Panc1 (cell line): ENCODE data around the gene GRM1.
A peak's percentile ranks its signal among the peaks of the same experiment; 100 is the strongest.

ENCODE experiments used
- CTCF ChIP-seq: fragments of 450-650 bp; IDR thresholded peaks from 2 replicates; pipeline ENCODE4 v1.5.1; 2017; ENCODE audit warnings: mild to moderate bottlenecking
- POLR2AphosphoS5 ChIP-seq: IDR thresholded peaks from 2 replicates; pipeline ENCODE4 v1.6.1; 2012; ENCODE audit warnings: mild to moderate bottlenecking, low read depth, low read length, moderate library complexity
- TCF7L2 ChIP-seq: IDR thresholded peaks from 2 replicates; pipeline ENCODE4 v1.6.1; 2011; ENCODE audit warnings: mild to moderate bottlenecking, low read depth, low read length, inconsistent platforms
- TF ChIP-seq, protein P1 (sequence below), 2 experiments: IDR thresholded peaks; 2 replicates each; pipeline ENCODE4 v1.6.1; 2011 to 2012; ENCODE audit warnings: low read depth in 2 of 2, control low read depth in 1 of 2, low read length in 1 of 2, mild to moderate bottlenecking in 1 of 2, moderate library complexity in 1 of 2; ENCODE audit not compliant: insufficient read depth in 1 of 2

GRCh38 chr6:146202570-146202969, 173.7 kb downstream of the GRM1 start:
- no peak for TF ChIP-seq CTCF
- TF ChIP-seq, protein P1, sequence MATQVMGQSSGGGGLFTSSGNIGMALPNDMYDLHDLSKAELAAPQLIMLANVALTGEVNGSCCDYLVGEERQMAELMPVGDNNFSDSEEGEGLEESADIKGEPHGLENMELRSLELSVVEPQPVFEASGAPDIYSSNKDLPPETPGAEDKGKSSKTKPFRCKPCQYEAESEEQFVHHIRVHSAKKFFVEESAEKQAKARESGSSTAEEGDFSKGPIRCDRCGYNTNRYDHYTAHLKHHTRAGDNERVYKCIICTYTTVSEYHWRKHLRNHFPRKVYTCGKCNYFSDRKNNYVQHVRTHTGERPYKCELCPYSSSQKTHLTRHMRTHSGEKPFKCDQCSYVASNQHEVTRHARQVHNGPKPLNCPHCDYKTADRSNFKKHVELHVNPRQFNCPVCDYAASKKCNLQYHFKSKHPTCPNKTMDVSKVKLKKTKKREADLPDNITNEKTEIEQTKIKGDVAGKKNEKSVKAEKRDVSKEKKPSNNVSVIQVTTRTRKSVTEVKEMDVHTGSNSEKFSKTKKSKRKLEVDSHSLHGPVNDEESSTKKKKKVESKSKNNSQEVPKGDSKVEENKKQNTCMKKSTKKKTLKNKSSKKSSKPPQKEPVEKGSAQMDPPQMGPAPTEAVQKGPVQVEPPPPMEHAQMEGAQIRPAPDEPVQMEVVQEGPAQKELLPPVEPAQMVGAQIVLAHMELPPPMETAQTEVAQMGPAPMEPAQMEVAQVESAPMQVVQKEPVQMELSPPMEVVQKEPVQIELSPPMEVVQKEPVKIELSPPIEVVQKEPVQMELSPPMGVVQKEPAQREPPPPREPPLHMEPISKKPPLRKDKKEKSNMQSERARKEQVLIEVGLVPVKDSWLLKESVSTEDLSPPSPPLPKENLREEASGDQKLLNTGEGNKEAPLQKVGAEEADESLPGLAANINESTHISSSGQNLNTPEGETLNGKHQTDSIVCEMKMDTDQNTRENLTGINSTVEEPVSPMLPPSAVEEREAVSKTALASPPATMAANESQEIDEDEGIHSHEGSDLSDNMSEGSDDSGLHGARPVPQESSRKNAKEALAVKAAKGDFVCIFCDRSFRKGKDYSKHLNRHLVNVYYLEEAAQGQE (IDR thresholded peaks at IDR 0.05; ENCODE audit: insufficient read depth in 1 of 2, low read depth in 2 of 2, low read length in 1 of 2) = peak in 1 of 2 experiments; percentile 41; a peak in 1 of 4 replicates
- TF ChIP-seq POLR2AphosphoS5 = no peak
- no peak for TF ChIP-seq TCF7L2
